Measurements from ENCODE around the gene DPP10. TPM values are rescaled to one million over a fixed set of nuclear protein-coding genes. Genes with fewer than 3 reads are reported as not detected.

Gene DPP10
- total and polyA plus RNA-seq, 10 of the 15 experiments (the other 5 are each of a cell fraction or from before 2014, with no cell fraction given) = not detected

GRCh38 chr2:115075800-115076199 lies 633.4 kb downstream of the DPP10 start:
- Histone ChIP-seq H3K4me2 (ENCODE audit: control insufficient read depth, insufficient read depth) (no peak overlapping the region), H3K4me1 (ENCODE audit: control insufficient read depth, insufficient read depth, low read length) (no peaks in the 10 kb centered on the region), H3K27ac (ENCODE audit: control insufficient read depth, insufficient read depth) (no peak overlapping the region), H3K79me2 (ENCODE audit: control insufficient read depth, insufficient read depth, low read length) (no peaks in the 10 kb centered on the region), H3K27me3 (replicated peaks in 1 of 2; ENCODE audit: control insufficient read depth in 2 of 2, insufficient read depth in 2 of 2, low read length in 1 of 2) (no peaks in the 10 kb centered on the region), H2AFZ (ENCODE audit: control insufficient read depth, low read depth, low read length) (no peak overlapping the region), H4K20me1 (ENCODE audit: control insufficient read depth, insufficient read depth) (no peaks in the 10 kb centered on the region), H3K9ac (ENCODE audit: control insufficient read depth, insufficient read depth, low read length) (no peak overlapping the region), H3K36me3 (ENCODE audit: control insufficient read depth in 2 of 2, insufficient read depth in 2 of 2, low read length in 1 of 2) (no peaks in the 10 kb centered on the region), H3K4me3 (no peak overlapping the region), H3K9me3 (replicated peaks; ENCODE audit: control insufficient read depth, insufficient read depth, low read length) (no peaks in the 10 kb centered on the region)
- ChIA-PET POLR2A (no interaction called here), RAD21 (ENCODE audit: unreplicated experiment) (no interaction called here), SMC1A (ENCODE audit: uncharacterized antibody, unreplicated experiment) (no interaction called here), CTCF (no interaction called here)
- DNase-seq (ENCODE audit: low read depth, low spot score) (no peak), FAIRE-seq (no peak), ATAC-seq (no peak)
- BruUV-seq (replicated peaks) = no TSS peak
- WGBS (ENCODE audit: insufficient coverage, insufficient replicate concordance, low lambda C conversion rate, missing lambda C conversion rate) = 40% methylated on average over 2 of the region's 2 CpGs
- in situ Hi-C loops (cut with MboI) = no loop called here
- intact Hi-C loops (cut with micrococcal nuclease; ENCODE audit: unreplicated experiment) = no loop called here
- no peak for TF ChIP-seq SREBF2 (IDR thresholded peaks at IDR 0.05; ENCODE audit: low read length)
- TF ChIP-seq CUX1 (IDR thresholded peaks at IDR 0.05; ENCODE audit: insufficient replicate concordance, low read depth, low read length) = no peak
- no peak for TF ChIP-seq MTA2 (IDR thresholded peaks at IDR 0.05; ENCODE audit: low read depth)
- no peak for TF ChIP-seq MYC (IDR thresholded peaks at IDR 0.05; ENCODE audit: insufficient read depth, insufficient read length, insufficient replicate concordance, low read length, severe bottlenecking)
- TF ChIP-seq ESRRA (IDR thresholded peaks at IDR 0.05; ENCODE audit: low read length) = no peak
- no peak for TF ChIP-seq RCOR1 (conservative IDR thresholded peaks at IDR 0.05; ENCODE audit: low read depth, low read length)
- no peak for TF ChIP-seq ZBTB11 (CRISPR knock-in tag; IDR thresholded peaks at IDR 0.05)
- TF ChIP-seq BACH1 (IDR thresholded peaks at IDR 0.05; ENCODE audit: borderline replicate concordance) = no peak
- no peak for TF ChIP-seq SIX5 (IDR thresholded peaks at IDR 0.05; ENCODE audit: low read depth, low read length, severe bottlenecking)
- no peak for TF ChIP-seq PAX8 (IDR thresholded peaks at IDR 0.05)

Data from GM12878 (cell line).